Measurements from ENCODE around the gene NUP210. TPM values are rescaled to one million over a fixed set of nuclear protein-coding genes. Genes with fewer than 3 reads are reported as not detected.

The NUP210 gene
- total and polyA plus RNA-seq, 2 donors (not counting 3 experiments of a cell fraction or from before 2014, with no cell fraction given), result 0.14 to 0.84 TPM

DNA sequence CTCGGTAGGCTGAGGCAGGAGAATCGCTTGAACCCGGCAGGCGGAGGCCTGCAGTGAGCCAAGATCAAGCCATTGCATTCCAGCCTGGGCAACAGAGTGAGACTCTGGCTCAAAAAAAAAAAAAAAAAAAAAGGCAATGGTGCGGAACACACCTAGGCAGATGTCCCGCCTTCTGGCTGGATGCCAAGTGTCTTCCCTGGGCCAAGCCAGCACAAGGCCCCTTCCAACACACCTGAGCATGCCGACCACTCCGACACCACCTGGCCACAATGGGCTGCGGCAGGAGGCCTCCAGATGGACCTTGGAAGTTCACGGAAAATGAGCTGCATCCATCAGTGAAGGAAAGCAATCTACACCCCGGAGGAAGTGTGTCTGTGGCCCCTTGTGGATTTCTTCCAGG, 19.0 kb downstream of the NUP210 start:
- BruUV-seq (replicated peaks), result no TSS peak
- DNase-seq (ENCODE audit: low read depth, low spot score) (no peak), FAIRE-seq (no peak)
- Histone ChIP-seq H3K27ac (ENCODE audit: insufficient read depth, low read depth, low read length) (no peak overlapping the region), H3K4me2 (ENCODE audit: insufficient read depth, low read length) (no peak overlapping the region), H4K20me1 (replicated peaks; ENCODE audit: control insufficient read depth, extremely low read depth, insufficient read depth, low read length) (no peaks in the 10 kb centered on the region), H3K36me3 (ENCODE audit: control insufficient read depth in 2 of 2, extremely low read depth in 1 of 2, insufficient read depth in 2 of 2, low read length in 2 of 2) (no peaks in the 10 kb centered on the region), H3K4me1 (ENCODE audit: control insufficient read depth, extremely low read depth, insufficient read depth, low read length) (no peaks in the 10 kb centered on the region), H3K9me3 (replicated peaks; ENCODE audit: control insufficient read depth, insufficient read depth, low read length) (no peaks in the 10 kb centered on the region), H3K4me3 (replicated peaks in 1 of 3; ENCODE audit: insufficient read depth in 1 of 3, low read depth in 1 of 3, low read length in 3 of 3) (no peak overlapping the region), H2AFZ (ENCODE audit: low read depth, low read length) (no peak overlapping the region), H3K9me1 (replicated peaks; ENCODE audit: control insufficient read depth, extremely low read depth, insufficient read depth, low read length) (no peaks in the 10 kb centered on the region), H3K79me2 (ENCODE audit: control insufficient read depth, insufficient read depth, low read length) (no peaks in the 10 kb centered on the region), H3K27me3 (ENCODE audit: control insufficient read depth in 2 of 2, insufficient read depth in 2 of 2, low read length in 2 of 2) (no peaks in the 10 kb centered on the region), H3K9ac (replicated peaks; ENCODE audit: extremely low read depth, insufficient read depth, low read length) (no peak overlapping the region)
- POLR2A ChIA-PET, result no interaction called here
- intact Hi-C loops (cut with micrococcal nuclease), result no loop called here
- TF ChIP-seq, protein P1, sequence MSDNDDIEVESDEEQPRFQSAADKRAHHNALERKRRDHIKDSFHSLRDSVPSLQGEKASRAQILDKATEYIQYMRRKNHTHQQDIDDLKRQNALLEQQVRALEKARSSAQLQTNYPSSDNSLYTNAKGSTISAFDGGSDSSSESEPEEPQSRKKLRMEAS (IDR thresholded peaks at IDR 0.05; ENCODE audit: insufficient read depth, insufficient read length), result no peak
- TF ChIP-seq, protein P2, sequence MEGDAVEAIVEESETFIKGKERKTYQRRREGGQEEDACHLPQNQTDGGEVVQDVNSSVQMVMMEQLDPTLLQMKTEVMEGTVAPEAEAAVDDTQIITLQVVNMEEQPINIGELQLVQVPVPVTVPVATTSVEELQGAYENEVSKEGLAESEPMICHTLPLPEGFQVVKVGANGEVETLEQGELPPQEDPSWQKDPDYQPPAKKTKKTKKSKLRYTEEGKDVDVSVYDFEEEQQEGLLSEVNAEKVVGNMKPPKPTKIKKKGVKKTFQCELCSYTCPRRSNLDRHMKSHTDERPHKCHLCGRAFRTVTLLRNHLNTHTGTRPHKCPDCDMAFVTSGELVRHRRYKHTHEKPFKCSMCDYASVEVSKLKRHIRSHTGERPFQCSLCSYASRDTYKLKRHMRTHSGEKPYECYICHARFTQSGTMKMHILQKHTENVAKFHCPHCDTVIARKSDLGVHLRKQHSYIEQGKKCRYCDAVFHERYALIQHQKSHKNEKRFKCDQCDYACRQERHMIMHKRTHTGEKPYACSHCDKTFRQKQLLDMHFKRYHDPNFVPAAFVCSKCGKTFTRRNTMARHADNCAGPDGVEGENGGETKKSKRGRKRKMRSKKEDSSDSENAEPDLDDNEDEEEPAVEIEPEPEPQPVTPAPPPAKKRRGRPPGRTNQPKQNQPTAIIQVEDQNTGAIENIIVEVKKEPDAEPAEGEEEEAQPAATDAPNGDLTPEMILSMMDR (IDR thresholded peaks at IDR 0.05; ENCODE audit: extremely low read depth in 1 of 2, insufficient read depth in 1 of 2, low read depth in 1 of 2, low read length in 2 of 2), result no peak
- no peak for TF ChIP-seq MYC (IDR thresholded peaks at IDR 0.05; ENCODE audit: low read depth, low read length)
- no peak for TF ChIP-seq EZH2 (IDR thresholded peaks at IDR 0.05; ENCODE audit: borderline replicate concordance, low read depth, low read length, severe bottlenecking)
- TF ChIP-seq POLR2AphosphoS5 (IDR thresholded peaks at IDR 0.05; ENCODE audit: insufficient read depth, low read depth, low read length), result no peak
- no peak for TF ChIP-seq FOS (IDR thresholded peaks at IDR 0.05; ENCODE audit: borderline replicate concordance, insufficient read depth, low read length)
- TF ChIP-seq JUN (IDR thresholded peaks at IDR 0.05; ENCODE audit: borderline replicate concordance, insufficient read depth, insufficient read length, low read depth), result no peak
- TF ChIP-seq POLR2A (IDR thresholded peaks at IDR 0.05; ENCODE audit: low read depth, low read length), result no peak
- TF ChIP-seq GATA2 (IDR thresholded peaks at IDR 0.05; ENCODE audit: insufficient read depth, insufficient read length, low read depth, low read length), result no peak
- CTCF ChIA-PET, result no interaction called here
- dilution Hi-C loops (cut with MboI; ENCODE audit: extremely low pct_ligation_motif_present, low sequenced_read_pairs), result no loop called here

All from endothelial cell of umbilical vein (primary cell).